NCI-H446 treated with DMSO at 0.1 percent for 48 hours (cell line): ENCODE measurements around the gene LYRM2.
A peak's percentile ranks its signal among the peaks of the same experiment; 100 is the strongest.

ENCODE experiments used
- DNase-seq: peaks from one replicate; lab custom pipeline; 2025; lab: John Stamatoyannopoulos, UW

The LYRM2 gene

GRCh38 chr6:89638320-89639195 lies at the start of gene LYRM2:
Gene LYRM2 (minus strand): TSS chr6:89638747. CDS start chr6:89638716, 31 bp downstream.
- DNase-seq, result peak; percentile 73

GRCh38 chr6:89688328-89688727 lies 49.8 kb upstream of the LYRM2 start:
- no peak for DNase-seq

- no peak for DNase-seq
Measured at GRCh38 chr6:89685311-89685710, 46.8 kb upstream of the LYRM2 start.

DNA sequence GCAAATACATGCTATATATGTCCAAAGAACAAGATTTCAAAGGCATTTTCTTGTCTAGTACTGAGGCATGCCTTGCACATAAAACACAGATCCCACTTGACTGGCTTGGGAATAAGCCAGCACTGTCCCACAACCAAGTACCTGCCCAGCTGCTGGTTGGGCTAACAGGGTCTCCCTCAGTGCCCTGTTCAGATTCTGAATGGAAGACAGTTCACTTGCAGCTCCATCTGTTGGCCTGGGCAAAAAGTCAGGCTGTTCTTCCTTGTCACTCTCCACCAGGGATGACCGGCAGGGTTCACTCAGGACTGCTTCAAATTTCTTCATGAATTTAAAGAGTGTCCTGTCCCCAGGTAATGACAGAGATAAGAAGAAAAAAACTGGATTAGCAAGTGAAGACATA lies 44.4 kb upstream of the LYRM2 start:
- DNase-seq, result no peak

DNA sequence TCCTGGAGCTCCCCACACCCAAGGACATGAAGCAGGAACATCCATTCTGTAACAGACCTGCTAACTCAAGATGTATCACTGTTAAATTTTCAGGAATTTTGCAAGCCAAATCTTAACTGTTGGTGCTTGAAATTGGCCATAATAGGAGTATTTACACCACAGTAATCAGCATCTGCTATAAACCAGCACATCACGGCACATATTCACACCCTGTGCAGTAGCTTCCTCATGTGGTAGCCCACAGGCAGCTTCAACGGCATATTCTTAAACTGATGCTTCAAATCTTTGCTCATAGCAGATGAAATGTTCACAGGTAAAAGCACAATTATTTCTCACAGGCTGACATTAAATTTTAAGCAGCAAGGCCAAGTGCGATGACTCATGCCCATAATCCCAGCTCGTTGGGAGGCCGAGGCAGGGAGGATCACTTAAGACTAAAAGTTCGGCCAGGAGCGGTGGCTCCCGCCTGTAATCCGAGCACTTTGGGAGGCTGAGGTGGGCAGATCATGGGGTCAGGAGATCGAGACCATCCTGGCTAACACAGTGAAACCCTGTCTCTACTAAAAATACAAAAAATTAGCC lies 43.5 kb upstream of the LYRM2 start:
- DNase-seq, result no peak

- no peak for DNase-seq
Measured at GRCh38 chr6:89680551-89680950, 42.0 kb upstream of the LYRM2 start.

DNA sequence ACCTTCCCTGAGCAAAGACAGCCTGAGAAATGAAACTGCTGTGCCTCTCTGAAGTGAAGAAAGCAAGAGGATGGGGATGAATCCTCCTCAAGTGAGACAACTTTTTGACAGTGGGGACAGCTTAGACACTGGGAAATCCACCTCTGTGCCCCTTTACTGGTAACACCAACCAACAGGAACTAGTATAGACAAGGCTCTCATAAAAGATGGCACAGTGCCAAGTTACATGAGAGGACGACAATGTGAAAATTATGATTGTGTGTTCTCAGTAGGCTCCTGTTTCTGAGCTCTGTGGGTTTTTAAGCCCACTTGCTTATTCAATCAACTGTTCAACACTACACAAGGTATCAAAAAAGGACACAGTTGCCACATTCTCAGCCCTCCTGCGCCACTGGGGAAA lies 41.6 kb upstream of the LYRM2 start:
- DNase-seq, result no peak

GRCh38 chr6:89679215-89680120 lies 40.9 kb upstream of the LYRM2 start:
- DNase-seq, result no peak

DNA sequence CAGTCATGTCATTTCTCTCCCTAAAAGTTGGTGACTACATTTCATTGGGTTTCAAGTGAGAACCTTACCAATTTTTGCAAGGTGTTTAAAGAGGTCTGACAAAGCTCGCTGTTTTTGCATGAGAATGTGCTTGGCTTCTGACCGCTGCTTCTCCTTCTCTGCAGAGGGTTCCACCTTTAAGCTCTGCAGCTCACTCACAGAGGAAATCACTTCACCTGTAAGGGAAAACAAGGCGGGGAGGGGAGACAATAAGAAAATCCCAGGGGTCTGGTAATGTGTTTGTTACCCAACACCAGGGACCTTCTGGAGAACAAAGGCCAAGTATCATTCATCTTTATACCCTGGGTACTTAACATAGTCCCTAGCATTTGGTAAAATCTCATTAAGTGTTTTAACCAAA lies 40.0 kb upstream of the LYRM2 start:
- DNase-seq, result no peak

DNA sequence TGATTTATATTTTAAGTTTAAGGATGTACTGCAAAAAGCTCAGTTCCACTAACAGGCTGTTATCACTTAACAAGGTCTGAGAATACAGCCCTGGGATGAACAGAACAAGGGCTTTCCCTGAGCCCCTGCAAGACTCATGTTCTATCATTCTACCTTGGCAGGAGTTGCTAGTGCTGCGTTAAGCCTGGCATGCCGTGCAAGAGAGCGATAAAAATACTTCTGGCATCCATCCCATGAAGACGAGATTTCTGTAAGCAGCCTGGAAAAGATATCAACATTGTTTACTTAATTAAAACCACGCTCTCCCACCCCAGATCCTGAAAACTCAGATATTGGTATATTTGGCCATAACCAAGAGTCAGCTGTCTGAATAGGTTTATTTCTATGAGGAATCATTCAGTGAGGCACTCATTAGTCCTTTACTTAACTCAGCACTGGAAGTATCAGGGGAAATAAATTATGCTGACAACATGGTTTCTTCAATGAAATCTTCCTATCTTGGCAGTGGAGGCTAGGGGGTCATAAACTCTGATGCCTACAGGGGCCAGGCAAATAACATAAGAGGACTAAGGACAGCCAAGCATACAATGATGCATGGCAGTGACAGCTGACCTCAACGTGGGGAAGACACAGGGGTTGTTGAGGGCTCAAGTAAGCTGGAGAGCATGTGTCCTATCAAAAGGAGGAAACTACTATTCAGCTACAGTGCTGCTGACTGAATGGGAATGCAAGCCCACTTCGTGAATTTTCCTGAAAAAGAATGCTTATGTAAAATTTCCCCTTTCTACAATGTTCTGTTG lies 37.6 kb upstream of the LYRM2 start:
- no peak for DNase-seq

- DNase-seq, result no peak
Measured at GRCh38 chr6:89670935-89671565, 32.5 kb upstream of the LYRM2 start.

DNA sequence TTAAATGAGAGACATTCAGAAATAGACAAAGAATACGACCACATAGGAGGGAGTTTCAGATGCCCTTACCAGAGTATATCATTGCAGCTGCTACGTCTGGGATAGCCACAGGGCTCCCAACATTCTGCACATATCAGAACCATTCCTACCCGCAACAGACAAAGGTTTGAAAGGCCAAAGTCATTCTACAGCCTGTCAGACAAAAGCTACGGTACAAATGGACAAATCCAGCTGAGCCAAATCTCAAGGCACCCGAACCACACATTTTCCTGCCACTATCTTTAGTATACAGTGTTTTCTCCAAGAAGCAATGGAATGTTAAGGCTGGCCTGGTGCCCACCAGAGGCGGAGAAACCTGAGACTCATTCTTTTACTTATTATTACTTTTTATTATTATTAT lies 30.5 kb upstream of the LYRM2 start:
- DNase-seq, result no peak

GRCh38 chr6:89667872-89668556 lies 29.5 kb upstream of the LYRM2 start:
- DNase-seq, result no peak

- no peak for DNase-seq
Measured at GRCh38 chr6:89662659-89663223, 24.2 kb upstream of the LYRM2 start.

DNA sequence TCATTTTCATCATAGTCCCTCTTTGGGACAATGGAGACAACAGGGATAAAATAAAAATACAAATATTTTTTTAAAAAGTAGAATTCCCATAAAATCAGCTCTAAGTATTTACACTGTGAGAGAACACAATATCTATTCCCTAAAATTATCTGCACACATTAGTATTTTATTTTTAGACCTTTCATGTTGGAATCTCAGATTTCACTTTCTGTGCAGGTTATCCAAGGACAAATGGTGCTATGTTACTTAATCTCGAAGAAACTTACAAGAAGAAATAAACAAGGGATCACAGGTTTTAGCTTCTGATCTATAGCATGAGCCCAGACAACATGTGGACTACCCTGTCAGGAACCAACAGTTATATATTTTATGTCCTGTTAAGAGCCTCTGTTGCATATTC lies 23.0 kb upstream of the LYRM2 start:
- no peak for DNase-seq

DNA sequence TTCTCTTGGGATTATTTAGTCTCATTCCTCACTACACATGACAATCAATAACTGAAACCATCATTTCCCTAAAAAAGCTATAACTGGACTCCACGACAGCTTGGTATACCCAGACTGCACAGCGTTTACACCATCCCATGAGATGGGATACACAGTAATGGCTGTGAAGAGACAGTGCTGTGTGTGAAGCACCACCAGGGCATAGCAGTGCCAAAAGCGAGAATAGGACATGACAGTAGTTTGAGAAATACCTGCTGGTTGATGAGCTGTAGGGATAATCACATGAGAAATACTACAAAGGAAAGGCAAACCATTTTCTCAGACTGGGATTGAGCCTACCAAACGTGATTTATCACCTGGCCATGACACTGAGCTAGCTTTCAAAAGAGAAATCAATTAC lies 22.4 kb upstream of the LYRM2 start:
- DNase-seq, result no peak

GRCh38 chr6:89657445-89658158 lies 19.1 kb upstream of the LYRM2 start:
- DNase-seq, result no peak

- no peak for DNase-seq
Measured at GRCh38 chr6:89655122-89655521, 16.6 kb upstream of the LYRM2 start.

- no peak for DNase-seq
Measured at GRCh38 chr6:89650579-89650978, 12.0 kb upstream of the LYRM2 start.

DNA sequence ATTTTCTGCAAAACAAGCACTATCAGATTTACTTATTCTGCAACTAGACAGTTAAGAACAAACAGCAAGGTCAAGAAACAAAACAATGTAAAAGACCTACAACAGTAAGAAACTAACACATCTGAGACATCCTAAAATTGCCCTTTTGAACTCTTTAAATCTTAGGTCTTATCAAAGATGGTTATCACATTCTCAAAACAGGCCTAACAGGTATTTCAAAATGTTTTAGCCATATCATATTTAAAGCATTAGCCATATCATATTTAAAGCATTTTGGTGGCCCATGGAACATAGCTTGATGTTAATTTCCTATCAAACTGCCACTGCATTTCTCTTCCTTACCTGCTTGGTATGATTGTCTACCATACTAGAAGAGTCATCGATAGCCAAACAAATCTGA lies 11.1 kb upstream of the LYRM2 start:
- no peak for DNase-seq
